ENCODE data around the gene EFNB2.

EFNB2 gene

GRCh38 chr13:106449096-106449495 lies 86.4 kb downstream of the EFNB2 start:
- DNase-seq (ENCODE audit: low spot score), result no peak

GRCh38 chr13:106445996-106446395 lies 89.5 kb downstream of the EFNB2 start:
- DNase-seq (ENCODE audit: low spot score), result peak; percentile 78

GRCh38 chr13:106443607-106444322 lies 91.7 kb downstream of the EFNB2 start:
- DNase-seq (ENCODE audit: low spot score), result no peak

- DNase-seq (ENCODE audit: low spot score), result no peak
Measured at GRCh38 chr13:106440866-106441265, 94.6 kb downstream of the EFNB2 start.

Data from AG08395 (cell line).